Brain microvascular endothelial cell (primary cell): ENCODE measurements around the gene HERC3.

Source experiments
- DNase-seq: peaks from one replicate; pipeline ENCODE4 v3.0.0-alpha.2; 2020
- H3K27ac ChIP-seq: fragments of 250-450 bp; sonication (Bioruptor Pico); 2 replicates; pipeline ENCODE4 v1.5.1; 2020; ENCODE audit warnings: mild to moderate bottlenecking, moderate library complexity
- H3K27me3 ChIP-seq: fragments of 250-450 bp; sonication (Bioruptor Pico); replicated peaks from 2 replicates; pipeline ENCODE4 v1.5.1; 2020; ENCODE audit warnings: mild to moderate bottlenecking
- H3K36me3 ChIP-seq: fragments of 250-450 bp; sonication (Bioruptor Pico); replicated peaks from 2 replicates; pipeline ENCODE4 v1.5.1; 2020; ENCODE audit warnings: mild to moderate bottlenecking
- H3K4me3 ChIP-seq: 2 replicates; pipeline ENCODE4 v1.5.1; 2011; ENCODE audit warnings: low read depth, mild to moderate bottlenecking, control low read depth, low read length, moderate library complexity
- in situ Hi-C: cut with HindIII; loops from 2 replicates; pipeline ENCODE4 v1.10.0; 2017; ENCODE audit warnings: low sequenced_read_pairs, low pct_ligation_motif_present
- TF ChIP-seq, protein P1 (sequence below): IDR thresholded peaks from 2 replicates; pipeline ENCODE4 v1.5.1; 2011; ENCODE audit warnings: low read depth, mild to moderate bottlenecking, moderate library complexity, low read length, control low read depth, inconsistent platforms; ENCODE audit errors: missing control alignments

The HERC3 gene

DNA sequence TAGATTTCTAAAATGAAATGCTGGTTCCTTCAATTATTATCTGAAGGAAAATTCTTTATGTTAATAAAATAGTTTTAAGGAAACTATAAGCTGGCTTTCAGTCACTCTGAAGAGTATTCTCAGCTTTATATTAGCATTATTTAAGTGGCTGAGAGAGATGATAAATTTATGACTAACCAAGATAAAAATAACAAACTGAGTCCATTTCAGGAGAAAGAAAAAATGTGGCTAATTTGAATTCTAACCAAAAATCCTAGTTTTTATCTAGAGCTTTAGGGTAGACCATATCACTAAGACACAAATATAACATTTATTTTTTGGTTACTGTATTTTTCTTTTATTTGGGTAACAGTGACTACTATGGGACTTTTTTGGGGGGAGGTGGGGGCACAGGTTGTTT is 164.8 kb downstream of the HERC3 start:
- no peak overlapping the region for H3K4me3 ChIP-seq
- no peaks in the 10 kb centered on the region for H3K27me3 ChIP-seq
- no peak overlapping the region for H3K27ac ChIP-seq
- in situ Hi-C loops, result no loop called here
- no peak for DNase-seq
- TF ChIP-seq, protein P1, sequence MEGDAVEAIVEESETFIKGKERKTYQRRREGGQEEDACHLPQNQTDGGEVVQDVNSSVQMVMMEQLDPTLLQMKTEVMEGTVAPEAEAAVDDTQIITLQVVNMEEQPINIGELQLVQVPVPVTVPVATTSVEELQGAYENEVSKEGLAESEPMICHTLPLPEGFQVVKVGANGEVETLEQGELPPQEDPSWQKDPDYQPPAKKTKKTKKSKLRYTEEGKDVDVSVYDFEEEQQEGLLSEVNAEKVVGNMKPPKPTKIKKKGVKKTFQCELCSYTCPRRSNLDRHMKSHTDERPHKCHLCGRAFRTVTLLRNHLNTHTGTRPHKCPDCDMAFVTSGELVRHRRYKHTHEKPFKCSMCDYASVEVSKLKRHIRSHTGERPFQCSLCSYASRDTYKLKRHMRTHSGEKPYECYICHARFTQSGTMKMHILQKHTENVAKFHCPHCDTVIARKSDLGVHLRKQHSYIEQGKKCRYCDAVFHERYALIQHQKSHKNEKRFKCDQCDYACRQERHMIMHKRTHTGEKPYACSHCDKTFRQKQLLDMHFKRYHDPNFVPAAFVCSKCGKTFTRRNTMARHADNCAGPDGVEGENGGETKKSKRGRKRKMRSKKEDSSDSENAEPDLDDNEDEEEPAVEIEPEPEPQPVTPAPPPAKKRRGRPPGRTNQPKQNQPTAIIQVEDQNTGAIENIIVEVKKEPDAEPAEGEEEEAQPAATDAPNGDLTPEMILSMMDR, result no peak
- no peaks in the 10 kb centered on the region for H3K36me3 ChIP-seq

DNA sequence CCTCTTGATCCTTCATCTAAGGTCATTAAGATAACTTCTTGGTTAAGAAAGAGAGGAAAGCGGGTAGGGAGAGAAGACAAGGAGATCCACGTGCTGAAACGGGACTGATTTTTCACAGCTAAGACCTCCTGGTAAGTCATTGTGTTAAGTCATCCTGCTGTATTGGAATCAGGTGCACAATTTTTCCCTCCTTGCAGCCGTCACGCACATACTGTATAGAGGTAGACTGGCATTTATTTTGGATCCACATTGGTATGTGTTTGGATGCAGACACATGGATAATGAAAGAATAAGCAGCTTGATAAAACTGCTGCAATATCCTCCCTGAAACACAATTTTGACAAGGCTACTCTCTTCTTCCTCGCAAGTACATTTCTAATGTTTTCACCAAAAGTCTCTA is 165.5 kb downstream of the HERC3 start:
- H3K4me3 ChIP-seq, result no peak overlapping the region
- no peak overlapping the region for H3K27ac ChIP-seq
- TF ChIP-seq, protein P1, result no peak
- in situ Hi-C loops, result no loop called here
- no peak for DNase-seq
- no peaks in the 10 kb centered on the region for H3K36me3 ChIP-seq
- no peaks in the 10 kb centered on the region for H3K27me3 ChIP-seq
